Femur (tissue), 1 donor: ENCODE measurements around the gene IL17REL.
A peak's percentile ranks its signal among the peaks of the same experiment; 100 is the strongest.

Source experiments
- DNase-seq: peaks from one replicate; pipeline ENCODE4 v3.0.0-alpha.2; 2017

IL17REL gene

GRCh38 chr22:50012211-50013181, at the start of gene IL17REL:
Gene IL17REL, minus strand, starts transcription at chr22:50012765. Its CDS starts 119 bp downstream, at chr22:50012646.
- DNase-seq: peak; percentile 35

DNA sequence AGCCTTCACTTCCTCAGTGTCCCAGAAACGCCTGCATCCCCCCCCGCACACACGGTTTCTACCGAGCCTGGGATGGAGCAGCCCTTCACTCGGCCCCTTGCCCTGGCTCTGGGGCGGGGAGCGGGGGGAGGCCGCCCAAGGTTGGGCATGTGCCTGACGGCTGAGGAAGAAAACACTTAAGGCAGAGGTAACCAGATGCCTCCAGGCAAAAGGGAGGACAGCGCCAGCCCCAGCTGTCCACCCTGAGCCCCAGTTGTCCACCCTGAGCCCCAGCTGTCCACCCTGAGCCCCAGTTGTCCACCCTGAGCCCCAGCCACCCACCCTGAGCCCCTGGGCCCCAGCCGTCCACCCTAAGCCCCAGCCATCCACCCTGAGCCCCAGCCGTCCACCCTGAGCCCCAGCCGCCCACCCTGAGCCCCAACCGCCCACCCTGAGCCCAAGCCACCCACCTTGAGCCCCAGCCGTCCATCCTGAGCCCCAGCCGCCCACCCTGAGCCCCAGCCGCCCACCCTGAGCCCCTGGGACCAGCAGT, 49.3 kb upstream of the IL17REL start:
- peak; percentile 14 for DNase-seq

GRCh38 chr22:50061141-50061823, 48.7 kb upstream of the IL17REL start:
- no peak for DNase-seq

GRCh38 chr22:50060441-50061140, 48.0 kb upstream of the IL17REL start:
- DNase-seq: no peak

DNA sequence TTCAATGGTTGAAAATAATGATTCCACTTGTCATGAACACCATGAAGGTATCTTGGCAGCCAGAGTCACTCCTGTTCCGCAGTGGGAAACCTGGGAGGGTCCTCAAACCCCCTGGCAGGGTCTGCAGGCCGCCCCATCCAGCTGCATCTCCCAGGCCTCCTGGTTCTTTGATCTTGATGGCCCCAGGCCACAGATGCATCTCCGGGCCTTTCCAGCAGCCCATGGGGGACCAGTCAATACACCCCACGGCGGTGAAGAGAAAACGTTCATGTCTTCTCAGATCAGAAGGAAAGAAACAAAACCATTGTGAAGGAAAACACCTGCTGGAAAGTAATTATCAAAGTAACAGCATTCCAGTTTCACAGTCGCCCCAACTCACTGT, 47.3 kb upstream of the IL17REL start:
- DNase-seq: no peak

- peak; percentile 67 for DNase-seq
These were observed 46.6 kb upstream of the IL17REL start for GRCh38 chr22:50058906-50059880.

- DNase-seq: no peak
These were observed 45.7 kb upstream of the IL17REL start, which contains the start of gene TTLL8 for GRCh38 chr22:50058061-50058905. Gene TTLL8, minus strand, starts transcription at chr22:50058298.

DNA sequence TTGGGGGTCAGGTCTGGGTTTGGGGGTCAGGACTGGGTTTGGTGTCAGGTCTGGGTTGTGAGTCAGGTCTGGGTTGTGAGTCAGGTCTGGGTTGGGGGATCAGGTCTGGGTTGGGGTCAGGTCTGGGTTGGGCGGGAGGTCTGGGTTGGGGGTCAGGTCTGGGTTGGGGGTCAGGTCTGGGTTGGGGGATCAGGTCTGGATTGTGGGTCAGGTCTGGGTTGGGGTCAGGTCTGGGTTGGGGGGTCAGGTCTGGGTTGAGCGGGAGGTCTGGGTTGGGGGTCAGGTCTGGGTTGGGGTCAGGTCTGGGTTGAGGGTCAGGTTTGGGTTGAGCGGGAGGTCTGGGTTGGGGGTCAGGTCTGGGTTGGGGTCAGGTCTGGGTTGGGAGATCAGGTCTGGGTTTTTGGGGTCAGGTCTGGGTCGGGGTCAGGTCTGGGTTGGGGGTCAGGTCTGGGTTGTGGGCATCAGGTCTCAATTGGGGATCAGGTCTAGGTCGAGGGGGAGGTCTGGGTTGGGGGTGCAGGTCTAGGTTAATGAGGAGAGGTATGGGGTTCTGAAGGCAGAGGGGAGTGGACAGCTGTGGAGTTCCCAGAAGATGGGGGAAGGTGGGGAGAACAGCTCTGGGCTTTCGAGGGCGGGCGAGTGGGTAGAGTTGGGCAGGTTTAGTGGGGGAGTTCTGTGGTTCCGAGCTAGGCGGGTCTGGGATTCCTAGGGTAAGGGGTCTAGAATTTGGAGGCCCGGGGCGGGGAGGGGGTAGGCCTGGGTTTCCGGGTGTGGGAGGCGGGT, 44.9 kb upstream of the IL17REL start:
- DNase-seq: no peak

- no peak for DNase-seq
These were observed 43.8 kb upstream of the IL17REL start for GRCh38 chr22:50056214-50056972.

GRCh38 chr22:50053861-50054260, 41.3 kb upstream of the IL17REL start:
- no peak for DNase-seq

DNA sequence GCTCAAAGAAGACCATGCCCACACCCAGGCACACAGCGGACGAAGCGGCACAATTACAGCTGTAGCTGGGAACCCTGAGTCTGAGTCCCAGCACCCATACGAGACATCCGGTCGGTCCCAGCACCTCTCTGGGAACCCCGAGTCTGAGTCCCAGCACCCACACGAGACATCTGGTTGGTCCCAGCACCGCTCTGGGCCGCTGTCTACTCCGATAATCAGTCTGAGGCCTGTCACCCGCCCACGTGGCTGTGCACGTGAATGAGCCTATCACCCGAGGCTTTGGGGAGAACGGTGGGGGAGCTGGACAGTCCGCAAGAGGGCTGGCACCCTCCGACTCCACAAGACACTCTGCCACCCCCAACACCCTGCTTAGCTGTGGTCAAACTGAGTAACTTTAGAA, 39.4 kb upstream of the IL17REL start:
- no peak for DNase-seq

DNA sequence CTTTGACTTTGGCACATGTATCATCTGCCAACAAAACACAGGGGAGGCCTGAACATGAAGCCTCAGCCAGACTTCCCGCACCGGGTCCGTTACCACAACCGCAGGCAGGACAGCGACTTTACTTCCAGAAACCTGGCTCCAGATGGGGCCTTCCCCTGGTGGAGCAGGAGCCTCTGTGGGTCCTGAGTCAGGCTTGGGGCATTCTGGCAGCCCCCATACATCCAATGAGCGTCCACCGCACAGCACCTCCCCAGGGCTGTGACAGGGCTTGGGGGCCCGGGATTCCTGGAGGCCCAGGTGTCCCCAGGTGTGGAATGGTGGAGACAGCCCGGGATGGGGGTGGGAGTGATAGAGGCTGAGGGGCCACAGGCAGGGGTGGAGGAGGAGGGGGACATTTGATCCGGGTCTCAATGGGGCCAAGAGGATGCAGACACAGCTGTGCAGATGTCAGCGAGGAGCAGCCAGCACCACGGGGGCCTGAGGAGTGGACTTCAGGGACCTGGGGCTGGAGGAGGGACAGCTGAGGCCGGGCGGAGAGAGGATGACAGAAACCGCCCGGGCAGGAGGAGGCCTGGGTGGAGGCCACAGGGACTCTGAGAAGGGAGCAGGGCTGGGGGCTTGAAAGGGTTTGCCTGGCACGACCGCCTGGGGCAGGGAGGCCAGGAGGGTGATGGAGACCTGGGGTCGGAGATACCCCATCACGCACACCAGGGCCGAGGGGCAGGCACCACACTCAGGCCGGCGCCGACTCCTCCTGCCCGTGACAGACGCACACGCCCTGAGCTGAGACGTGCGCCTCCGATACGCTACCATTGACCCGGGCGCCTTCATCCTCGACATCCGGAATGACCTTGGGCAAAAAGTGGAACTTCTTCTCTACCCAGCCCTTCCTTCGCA, 37.0 kb upstream of the IL17REL start:
- DNase-seq: peak; percentile 17

GRCh38 chr22:50048836-50049235, 36.3 kb upstream of the IL17REL start:
- DNase-seq: no peak

- peak; percentile 56 for DNase-seq
These were observed 35.6 kb upstream of the IL17REL start for GRCh38 chr22:50048061-50048765.

- DNase-seq: no peak
These were observed 34.8 kb upstream of the IL17REL start for GRCh38 chr22:50047346-50047745.

GRCh38 chr22:50046481-50047245, 34.1 kb upstream of the IL17REL start:
- DNase-seq: no peak

DNA sequence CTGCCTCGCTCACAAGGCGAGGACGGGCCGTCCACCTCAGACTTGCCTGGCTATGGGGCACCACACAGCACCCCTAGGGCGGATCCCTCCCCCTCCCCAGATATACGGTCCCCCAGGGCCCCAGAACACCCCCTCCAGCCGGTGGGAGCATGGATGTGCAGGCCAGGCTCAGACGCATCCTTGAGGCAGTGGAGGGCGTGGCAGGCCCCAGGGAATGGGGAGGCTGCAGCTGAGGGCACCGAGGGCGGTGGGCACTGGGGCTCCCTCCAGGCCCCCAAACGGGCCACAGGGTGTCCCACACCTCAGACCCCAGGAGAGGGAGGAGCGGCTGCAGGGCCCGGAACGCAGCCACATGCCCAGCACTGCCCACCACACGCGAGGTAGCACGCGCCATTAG, 33.5 kb upstream of the IL17REL start:
- DNase-seq: no peak
